Measurements from ENCODE around the gene USP54. TPM values are rescaled to one million over a fixed set of nuclear protein-coding genes. Genes with fewer than 3 reads are reported as not detected.

Gene USP54
- total RNA-seq, 1 donor from 2014 or later = 10.8 TPM

- H3K27me3 Mint-ChIP-seq = no peaks in the 10 kb centered on the region
- DNase-seq (no peak), ATAC-seq (ENCODE audit: low read depth) (no peak)
- no peaks in the 10 kb centered on the region for H3K9me3 Mint-ChIP-seq
- H3K4me1 Mint-ChIP-seq = no peaks in the 10 kb centered on the region
- H3K4me3 Mint-ChIP-seq = no peak overlapping the region
- H3K36me3 Mint-ChIP-seq (ENCODE audit: low read depth) = no peaks in the 10 kb centered on the region
- no peak for TF ChIP-seq CTCF (IDR thresholded peaks at IDR 0.05)
- CTCF ChIA-PET = interaction anchor here (1.1 kb wide), 1 partner anchor 16 kb away, joined by 3 read pairs; no protein-coding TSS in a partner anchor
- no peak overlapping the region for H3K27ac Mint-ChIP-seq
- intact Hi-C loops (cut with micrococcal nuclease) = no loop called here
- POLR2A ChIA-PET = no interaction called here
These were observed 38.1 kb downstream of the USP54 start for GRCh38 chr10:73552819-73553715.

GRCh38 chr10:73551515-73551914 is 39.6 kb downstream of the USP54 start:
- Mint-ChIP-seq H3K27ac (no peak overlapping the region), H3K9me3 (no peaks in the 10 kb centered on the region)
- POLR2A ChIA-PET = no interaction called here

GRCh38 chr10:73545357-73545756 is 45.8 kb downstream of the USP54 start:
- Mint-ChIP-seq H3K4me1 (no peaks in the 10 kb centered on the region), H3K4me3 (no peak overlapping the region), H3K9me3 (no peaks in the 10 kb centered on the region), H3K27ac (no peak overlapping the region), H3K27me3 (no peaks in the 10 kb centered on the region), H3K36me3 (ENCODE audit: low read depth) (peaks cover 3% of the 10 kb centered on the region)
- DNase-seq (no peak), ATAC-seq (ENCODE audit: low read depth) (no peak)
- intact Hi-C loops (cut with micrococcal nuclease) = no loop called here
- no peak for TF ChIP-seq CTCF (IDR thresholded peaks at IDR 0.05)
- ChIA-PET POLR2A (interaction anchor here (0.6 kb wide), 1 partner anchor 68 kb away, joined by 14 read pairs; no protein-coding TSS in a partner anchor), CTCF (no interaction called here)

More at GRCh38 chr10:73551515-73551914, 39.6 kb downstream of the USP54 start:
- no peak for DNase-seq
- CTCF ChIA-PET = no interaction called here
- intact Hi-C loops (cut with micrococcal nuclease) = no loop called here
- no peak for TF ChIP-seq CTCF (IDR thresholded peaks at IDR 0.05)
- ATAC-seq (ENCODE audit: low read depth) = no peak
- Mint-ChIP-seq H3K27me3 (no peaks in the 10 kb centered on the region), H3K36me3 (ENCODE audit: low read depth) (no peaks in the 10 kb centered on the region), H3K4me1 (no peaks in the 10 kb centered on the region), H3K4me3 (no peak overlapping the region)

GRCh38 chr10:73537709-73538108 is 53.4 kb downstream of the USP54 start:
- DNase-seq (no peak), ATAC-seq (ENCODE audit: low read depth) (no peak)
- H3K36me3 Mint-ChIP-seq (ENCODE audit: low read depth) = peaks cover 3% of the 10 kb centered on the region
- H3K9me3 Mint-ChIP-seq = no peaks in the 10 kb centered on the region
- ChIA-PET POLR2A (no interaction called here), CTCF (interaction anchor here (1.1 kb wide), 1 partner anchor 107 kb away, joined by 3 read pairs; no protein-coding TSS in a partner anchor)
- no peaks in the 10 kb centered on the region for H3K4me1 Mint-ChIP-seq
- no peaks in the 10 kb centered on the region for H3K27me3 Mint-ChIP-seq
- no peak overlapping the region for H3K27ac Mint-ChIP-seq
- intact Hi-C loops (cut with micrococcal nuclease) = no loop called here
- no peak for TF ChIP-seq CTCF (IDR thresholded peaks at IDR 0.05)
- no peak overlapping the region for H3K4me3 Mint-ChIP-seq

GRCh38 chr10:73537288-73537687 is 53.9 kb downstream of the USP54 start:
- no peak overlapping the region for H3K27ac Mint-ChIP-seq
- ATAC-seq (ENCODE audit: low read depth) (no peak), DNase-seq (no peak)
- intact Hi-C loops (cut with micrococcal nuclease) = no loop called here
- TF ChIP-seq CTCF (IDR thresholded peaks at IDR 0.05) = no peak
- H3K4me1 Mint-ChIP-seq = no peaks in the 10 kb centered on the region
- H3K36me3 Mint-ChIP-seq (ENCODE audit: low read depth) = peaks cover 3% of the 10 kb centered on the region
- no peak overlapping the region for H3K4me3 Mint-ChIP-seq
- no peaks in the 10 kb centered on the region for H3K27me3 Mint-ChIP-seq
- H3K9me3 Mint-ChIP-seq = no peaks in the 10 kb centered on the region
- ChIA-PET POLR2A (no interaction called here), CTCF (interaction anchor here (1.0 to 1.1 kb wide), 2 partner anchors 15 to 108 kb away, joined by 3 read pairs; no protein-coding TSS in a partner anchor)

All from activated B cell treated with CpG ODN at 0.5 μM for 24 hours (primary cell).